KBM-7 (cell line): ENCODE measurements around the gene GP1BA.

Experiments used
- DNase-seq: peaks from one replicate; pipeline ENCODE4 v3.0.0-alpha.2; 2015
- in situ Hi-C: fragments of 300-500 bp; cut with MboI; formaldehyde crosslinking; loops from 2 replicates; pipeline ENCODE4 v1.14.3; 2020; ENCODE audit warnings: low sequenced_read_pairs, low pct_unique_long_range_greater_than_20kb, mixed read lengths

The GP1BA gene

DNA sequence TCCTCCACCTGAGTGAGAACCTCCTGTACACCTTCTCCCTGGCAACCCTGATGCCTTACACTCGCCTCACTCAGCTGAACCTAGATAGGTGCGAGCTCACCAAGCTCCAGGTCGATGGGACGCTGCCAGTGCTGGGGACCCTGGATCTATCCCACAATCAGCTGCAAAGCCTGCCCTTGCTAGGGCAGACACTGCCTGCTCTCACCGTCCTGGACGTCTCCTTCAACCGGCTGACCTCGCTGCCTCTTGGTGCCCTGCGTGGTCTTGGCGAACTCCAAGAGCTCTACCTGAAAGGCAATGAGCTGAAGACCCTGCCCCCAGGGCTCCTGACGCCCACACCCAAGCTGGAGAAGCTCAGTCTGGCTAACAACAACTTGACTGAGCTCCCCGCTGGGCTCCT lies 679 bp downstream of the GP1BA start:
- in situ Hi-C loops = no loop called here
- no peak for DNase-seq

DNA sequence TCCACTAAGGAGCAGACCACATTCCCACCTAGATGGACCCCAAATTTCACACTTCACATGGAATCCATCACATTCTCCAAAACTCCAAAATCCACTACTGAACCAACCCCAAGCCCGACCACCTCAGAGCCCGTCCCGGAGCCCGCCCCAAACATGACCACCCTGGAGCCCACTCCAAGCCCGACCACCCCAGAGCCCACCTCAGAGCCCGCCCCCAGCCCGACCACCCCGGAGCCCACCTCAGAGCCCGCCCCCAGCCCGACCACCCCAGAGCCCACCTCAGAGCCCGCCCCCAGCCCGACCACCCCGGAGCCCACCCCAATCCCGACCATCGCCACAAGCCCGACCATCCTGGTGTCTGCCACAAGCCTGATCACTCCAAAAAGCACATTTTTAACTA lies 1.6 kb downstream of the GP1BA start:
- DNase-seq = no peak
- in situ Hi-C loops = no loop called here

DNA sequence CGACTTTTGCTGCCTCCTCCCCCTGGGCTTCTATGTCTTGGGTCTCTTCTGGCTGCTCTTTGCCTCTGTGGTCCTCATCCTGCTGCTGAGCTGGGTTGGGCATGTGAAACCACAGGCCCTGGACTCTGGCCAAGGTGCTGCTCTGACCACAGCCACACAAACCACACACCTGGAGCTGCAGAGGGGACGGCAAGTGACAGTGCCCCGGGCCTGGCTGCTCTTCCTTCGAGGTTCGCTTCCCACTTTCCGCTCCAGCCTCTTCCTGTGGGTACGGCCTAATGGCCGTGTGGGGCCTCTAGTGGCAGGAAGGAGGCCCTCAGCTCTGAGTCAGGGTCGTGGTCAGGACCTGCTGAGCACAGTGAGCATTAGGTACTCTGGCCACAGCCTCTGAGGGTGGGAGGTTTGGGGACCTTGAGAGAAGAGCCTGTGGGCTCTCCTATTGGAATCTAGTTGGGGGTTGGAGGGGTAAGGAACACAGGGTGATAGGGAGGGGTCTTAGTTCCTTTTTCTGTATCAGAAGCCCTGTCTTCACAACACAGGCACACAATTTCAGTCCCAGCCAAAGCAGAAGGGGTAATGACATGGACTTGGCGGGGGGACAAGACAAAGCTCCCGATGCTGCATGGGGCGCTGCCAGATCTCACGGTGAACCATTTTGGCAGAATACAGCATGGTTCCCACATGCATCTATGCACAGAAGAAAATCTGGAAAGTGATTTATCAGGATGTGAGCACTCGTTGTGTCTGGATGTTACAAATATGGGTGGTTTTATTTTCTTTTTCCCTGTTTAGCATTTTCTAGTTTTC lies 2.3 kb downstream of the GP1BA start:
- in situ Hi-C loops = no loop called here
- peak; percentile 89 for DNase-seq

DNA sequence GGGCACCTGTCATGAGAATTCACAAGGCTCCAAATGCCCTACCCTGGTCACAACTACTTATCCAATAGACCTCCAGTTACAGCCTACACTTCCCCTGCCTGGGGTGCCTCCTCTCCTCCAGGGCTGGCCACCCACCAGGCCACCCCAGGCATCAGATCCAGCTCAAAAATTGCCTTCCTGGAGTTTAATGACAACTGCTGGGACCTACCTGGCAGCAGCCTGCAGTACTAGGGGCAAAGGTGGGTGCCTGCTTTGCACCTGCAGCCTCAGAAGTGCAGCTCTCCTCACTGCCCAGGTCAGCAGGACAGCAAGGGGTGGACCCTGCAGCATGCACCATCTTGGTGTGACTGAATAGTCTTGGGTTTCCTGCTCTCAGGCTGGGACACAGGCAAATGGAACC lies 3.6 kb downstream of the GP1BA start:
- in situ Hi-C loops = no loop called here
- DNase-seq = no peak

DNA sequence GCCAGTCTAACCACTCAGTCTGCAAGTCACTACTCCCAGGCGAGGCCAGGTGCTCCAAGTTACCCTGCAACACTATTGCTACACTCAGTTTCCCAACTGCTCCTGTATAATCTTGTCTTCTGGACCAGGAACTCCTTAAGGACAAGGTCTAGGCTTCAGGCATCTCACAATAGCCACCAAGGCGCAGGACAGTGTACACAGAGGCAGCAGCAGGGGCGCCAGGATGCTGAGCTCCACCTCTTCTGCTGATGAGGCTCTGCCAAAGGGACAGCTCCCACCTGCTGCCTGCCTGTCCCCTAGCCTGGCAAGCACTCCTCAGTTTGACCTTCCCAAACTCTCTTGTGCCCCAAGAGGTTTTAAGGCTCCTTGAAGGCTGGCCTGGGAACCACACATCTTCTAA lies 4.4 kb downstream of the GP1BA start:
- in situ Hi-C loops = no loop called here
- no peak for DNase-seq

DNA sequence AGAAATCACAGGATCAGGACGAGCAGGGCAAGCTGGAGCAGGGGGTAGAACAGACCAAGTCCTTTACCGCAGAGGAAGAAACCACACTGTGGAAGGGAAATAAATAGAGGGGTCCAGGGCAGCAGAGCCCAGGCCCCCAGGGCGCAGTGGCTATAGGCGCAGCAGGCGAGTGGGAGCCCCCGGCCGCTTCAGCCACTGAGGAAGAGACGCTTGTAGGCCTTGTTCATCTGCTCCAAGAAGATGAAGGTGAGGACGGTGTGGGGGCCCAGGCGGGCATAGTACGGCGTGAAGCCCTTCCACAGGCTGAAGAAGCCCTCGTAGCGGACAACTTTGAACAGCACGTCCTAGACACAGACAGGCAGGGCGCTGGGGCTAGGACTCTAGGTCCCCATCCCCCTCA lies 5.5 kb downstream of the GP1BA start:
- in situ Hi-C loops = no loop called here
- no peak for DNase-seq

DNA sequence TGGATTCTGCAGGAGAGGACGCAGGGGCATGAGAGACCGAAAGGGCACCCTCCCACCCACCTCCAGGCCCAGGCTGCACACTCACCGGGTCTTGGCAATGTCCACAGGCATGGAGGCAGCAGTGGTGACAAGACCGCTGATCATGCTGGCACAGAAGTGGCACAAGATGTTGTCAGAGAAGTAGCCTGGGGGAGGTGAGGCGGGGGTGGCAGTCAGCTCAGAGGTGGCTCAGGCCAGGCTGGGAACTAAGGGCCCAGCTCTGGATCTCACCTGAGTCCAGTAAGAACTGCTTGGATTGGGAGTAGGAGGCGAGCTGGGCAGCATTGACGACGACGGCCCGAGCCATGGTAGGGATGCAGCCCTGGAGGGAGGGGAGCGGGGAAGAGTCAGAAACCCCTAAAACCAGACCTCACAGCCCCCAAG lies 6.0 kb downstream of the GP1BA start:
- DNase-seq = no peak
- in situ Hi-C loops = no loop called here

DNA sequence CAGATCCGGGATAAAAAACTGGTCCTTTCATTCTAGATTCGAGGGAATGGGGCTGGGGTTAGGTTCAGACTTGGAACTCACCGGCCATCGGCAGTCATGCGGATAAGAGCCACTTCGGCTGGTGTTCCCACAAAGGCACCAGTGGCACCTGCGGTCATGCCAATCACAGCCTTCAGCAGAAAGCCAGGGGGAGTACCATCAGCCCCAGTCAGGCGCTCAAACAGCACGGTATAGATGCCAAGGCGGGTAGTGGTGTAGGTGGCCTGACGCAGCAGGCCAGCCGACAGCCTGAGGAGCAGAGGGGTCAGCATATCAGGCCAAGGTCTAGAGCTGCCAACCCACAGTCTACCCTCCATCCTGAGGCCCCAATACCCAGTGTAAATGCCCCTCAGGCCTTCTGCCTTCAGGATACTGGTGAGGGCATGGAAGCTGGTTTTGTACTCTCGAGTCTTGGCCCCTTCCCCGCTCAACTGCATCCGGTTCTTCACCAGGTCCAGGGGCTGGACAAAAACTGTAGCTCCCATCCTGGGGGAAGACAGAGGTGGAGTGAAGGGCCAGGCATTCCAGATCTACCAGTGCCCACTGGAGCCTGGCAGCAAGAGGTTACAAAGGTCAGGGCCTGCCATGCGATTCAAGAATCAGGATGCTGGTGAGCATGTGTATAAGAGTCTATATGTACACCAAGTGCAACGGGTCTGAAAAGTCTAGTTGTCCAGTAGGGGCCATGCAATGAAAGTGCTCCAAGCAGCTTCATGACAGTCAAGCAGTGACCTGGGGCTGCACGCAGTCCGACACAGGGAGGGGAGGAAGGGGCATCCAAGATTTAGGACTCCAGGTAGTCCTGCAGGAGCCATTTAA lies 6.8 kb downstream of the GP1BA start:
- in situ Hi-C loops = no loop called here
- DNase-seq = no peak

DNA sequence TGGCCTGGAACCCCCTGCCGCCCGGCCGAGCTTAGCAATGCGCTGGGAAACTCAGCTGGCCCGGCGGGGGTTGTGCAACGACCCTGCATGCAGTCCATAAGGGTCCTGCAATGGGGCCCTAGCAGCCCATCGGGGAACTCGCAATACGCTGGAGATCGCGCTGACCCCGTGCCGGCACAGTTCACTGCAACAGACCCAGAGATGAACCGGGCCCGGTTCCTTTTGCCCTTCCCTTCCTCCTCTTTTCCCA lies 7.4 kb downstream of the GP1BA start:
- in situ Hi-C loops = no loop called here
- no peak for DNase-seq

DNA sequence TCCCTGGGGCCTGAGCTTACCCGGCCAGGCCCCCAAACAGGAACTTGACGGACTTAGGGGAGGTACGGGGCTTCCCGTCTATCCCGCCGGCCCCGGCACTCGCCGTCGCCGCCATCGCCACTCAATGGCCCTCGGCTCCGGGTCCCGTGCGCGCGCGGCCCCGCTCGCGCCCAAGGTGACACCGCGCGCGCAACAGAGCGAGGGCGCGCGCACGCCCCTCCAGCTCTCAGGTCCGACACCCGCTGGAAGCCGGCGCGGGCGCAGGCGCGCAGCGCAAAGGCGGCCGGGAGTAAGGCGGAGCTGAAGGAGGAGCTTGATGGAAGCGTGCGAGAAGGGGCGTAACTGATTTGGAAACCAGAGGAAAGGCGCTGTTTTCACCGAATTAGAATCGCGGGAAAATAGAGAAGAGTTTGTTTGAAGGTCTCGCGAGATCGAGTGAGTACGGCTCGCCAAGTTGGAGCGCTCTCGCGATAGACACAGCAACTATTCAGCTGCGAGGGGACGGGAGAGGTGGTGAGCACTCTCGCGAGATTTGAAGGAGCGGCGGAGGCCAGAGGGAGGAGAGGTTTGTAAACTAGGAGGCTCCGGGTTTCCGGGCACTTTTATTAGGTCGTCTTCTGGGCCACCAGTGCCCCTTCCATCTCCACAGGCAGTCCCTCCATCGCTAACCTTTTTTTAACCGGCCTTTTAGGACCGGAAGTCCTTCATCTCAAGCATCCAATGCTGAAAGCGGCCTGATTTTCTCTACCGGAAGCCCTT lies 7.9 kb downstream of the GP1BA start, which contains the start of the genes RNF167 and SLC25A11:
TSS of gene RNF167 (plus strand) at position 473 of the 759 bp plus-strand sequence. CDS start 642 bp downstream, outside the sequence.
TSS of gene SLC25A11 (minus strand) at position 251 of the 759 bp plus-strand sequence. CDS start at position 115, 136 bp downstream.
- in situ Hi-C loops = no loop called here
- DNase-seq = peak; percentile 99

DNA sequence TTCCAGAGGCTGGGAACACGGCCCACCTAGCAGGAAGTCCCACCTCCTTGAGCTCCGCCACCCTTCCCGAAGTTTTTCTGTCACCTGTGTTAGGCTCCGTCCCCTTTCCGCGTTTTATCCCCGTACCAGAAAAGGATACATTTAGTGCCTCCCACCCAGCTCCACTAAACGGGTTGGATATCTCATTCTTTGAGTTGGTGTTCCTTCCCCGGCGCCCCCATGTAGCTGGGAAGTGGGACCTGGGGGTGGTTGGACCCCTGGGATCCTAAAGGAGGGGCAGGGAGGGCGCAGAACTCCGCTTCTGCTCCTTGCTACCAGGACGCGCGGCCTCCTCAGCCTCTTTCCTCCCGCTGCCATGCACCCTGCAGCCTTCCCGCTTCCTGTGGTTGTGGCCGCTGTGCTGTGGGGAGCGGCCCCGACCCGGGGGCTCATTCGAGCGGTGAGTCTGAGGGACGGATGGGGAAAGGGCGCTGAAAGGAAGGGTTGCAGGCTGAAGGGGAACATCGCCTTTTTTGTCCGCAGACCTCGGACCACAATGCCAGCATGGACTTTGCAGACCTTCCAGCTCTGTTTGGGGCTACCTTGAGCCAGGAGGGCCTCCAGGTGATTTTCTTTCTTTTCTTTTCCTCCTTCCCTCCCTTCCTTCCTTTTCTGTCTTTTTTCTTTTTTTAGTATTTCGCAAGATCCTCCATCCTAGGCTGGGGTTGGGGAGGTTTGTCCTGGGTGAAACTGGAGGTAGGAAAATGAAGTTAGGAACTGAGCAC lies 8.7 kb downstream of the GP1BA start:
- no peak for DNase-seq
- in situ Hi-C loops = no loop called here

DNA sequence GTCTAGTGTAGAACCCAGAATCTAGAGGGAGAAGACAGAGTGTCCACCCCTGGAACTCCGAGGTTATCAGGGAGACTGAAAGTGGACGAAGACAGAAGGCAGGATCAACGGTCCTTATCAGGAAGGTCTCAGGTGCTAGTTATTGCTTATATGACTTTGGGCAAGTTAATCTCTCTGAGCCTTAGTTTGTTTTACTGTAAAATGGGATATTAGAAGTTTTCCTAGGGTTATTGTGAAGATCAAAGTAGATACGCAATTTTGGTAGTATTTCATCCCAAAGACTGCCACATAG lies 9.2 kb downstream of the GP1BA start:
- no peak for DNase-seq
- in situ Hi-C loops = no loop called here

DNA sequence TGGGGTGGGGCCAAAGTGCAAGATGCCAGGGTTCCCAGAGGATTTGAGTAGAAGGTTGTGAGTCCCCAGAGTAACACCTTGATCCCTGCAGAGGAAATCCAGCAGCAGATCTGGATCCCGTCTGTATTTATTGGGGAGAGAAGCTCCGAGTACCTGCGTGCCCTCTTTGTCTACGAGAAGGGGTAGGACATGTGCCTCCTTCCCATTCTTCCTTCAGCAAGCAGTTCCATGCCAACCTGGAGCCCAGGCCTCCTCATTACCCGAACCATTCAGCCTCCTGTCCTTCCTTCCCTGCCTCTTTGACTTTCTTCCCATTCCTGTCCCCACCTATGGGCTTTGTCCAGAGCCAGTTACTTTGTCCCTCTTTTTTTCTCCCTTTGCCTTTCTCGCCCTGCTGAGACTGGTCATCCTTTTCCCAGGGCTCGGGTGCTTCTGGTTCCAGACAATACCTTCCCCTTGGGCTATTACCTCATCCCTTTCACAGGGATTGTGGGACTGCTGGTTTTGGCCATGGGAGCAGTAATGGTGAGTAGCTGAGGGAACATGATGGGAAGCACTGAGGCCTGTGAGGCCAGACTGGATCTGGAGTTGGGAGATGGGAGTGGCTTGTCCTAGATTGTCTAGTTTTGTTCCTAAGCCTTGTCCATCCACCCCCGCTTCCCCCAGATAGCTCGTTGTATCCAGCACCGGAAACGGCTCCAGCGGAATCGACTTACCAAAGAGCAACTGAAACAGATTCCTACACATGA lies 10.9 kb downstream of the GP1BA start:
- in situ Hi-C loops = no loop called here
- DNase-seq = no peak

DNA sequence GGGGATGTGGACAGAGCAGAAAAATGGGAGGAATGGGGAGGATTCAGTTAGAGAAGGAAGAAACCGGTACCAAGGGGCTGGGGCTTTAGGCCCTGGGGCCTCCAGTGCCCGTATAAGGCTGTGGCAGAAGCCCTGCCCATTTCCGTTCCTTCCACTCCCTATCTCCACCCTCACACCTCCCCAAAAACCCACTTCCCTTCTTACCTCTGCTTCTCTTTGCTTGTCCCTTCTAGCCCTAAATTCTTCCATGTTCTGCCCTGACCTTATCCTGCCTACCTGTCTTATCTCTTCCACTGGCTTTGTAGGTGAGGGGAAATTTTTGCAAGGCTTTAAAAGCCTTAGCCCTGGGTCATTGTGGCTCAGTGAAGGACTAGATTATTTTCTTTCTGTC lies 12.1 kb downstream of the GP1BA start:
- DNase-seq = peak; percentile 89
- in situ Hi-C loops = no loop called here

DNA sequence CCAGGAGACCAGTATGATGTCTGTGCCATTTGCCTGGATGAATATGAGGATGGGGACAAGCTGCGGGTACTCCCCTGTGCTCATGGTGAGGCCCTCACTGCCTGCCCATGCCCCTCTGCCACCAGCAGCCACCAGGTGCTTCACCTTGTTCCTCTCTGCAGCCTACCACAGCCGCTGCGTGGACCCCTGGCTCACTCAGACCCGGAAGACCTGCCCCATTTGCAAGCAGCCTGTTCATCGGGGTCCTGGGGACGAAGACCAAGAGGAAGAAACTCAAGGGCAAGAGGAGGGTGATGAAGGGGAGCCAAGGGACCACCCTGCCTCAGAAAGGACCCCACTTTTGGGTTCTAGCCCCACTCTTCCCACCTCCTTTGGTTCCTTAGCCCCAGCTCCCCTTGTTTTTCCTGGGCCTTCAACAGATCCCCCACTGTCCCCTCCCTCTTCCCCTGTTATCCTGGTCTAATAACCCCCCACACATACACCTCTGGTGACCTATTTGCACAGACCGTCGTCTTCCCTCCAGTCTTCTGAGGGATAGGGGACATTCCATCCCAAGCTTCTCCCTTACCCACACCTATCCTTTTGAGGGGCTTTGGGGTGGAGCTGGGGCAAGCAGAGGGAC lies 12.6 kb downstream of the GP1BA start:
- no peak for DNase-seq
- in situ Hi-C loops = no loop called here

DNA sequence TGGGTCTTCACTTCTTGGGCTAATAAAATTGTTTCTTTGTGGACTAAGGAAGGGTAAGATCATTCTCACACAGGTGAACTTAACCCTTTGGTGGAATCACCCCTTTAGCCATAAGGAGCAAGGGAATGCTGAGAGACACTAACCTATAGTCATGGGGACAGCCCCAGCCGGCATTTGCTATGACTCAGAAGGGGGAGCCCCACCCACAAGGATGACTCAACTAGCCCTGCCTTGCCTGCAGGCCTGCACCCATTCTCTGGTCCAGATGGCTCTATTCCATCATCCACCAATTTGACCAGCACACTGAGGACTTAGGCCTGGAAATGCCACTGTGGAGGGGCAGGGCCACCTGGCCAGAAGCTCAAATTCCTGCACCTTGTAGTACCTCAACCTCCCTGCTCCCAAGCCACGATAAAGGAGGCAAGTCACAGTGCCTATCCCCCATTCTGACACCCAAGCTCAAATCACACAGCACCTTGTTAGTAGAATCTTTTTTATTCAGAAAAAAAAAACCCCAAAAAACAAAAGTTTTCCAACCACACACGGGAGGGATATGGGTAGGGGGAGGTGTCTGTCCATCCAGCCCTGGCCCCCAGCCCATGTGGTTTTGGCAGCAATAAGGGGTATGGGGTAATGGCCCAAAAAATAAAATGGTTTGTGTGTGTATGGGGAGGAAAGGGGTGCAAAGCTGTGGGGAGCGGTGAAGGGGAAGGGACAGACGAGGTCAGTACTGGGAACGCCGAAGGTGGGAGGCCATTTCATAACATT lies 13.3 kb downstream of the GP1BA start:
- in situ Hi-C loops = no loop called here
- no peak for DNase-seq

DNA sequence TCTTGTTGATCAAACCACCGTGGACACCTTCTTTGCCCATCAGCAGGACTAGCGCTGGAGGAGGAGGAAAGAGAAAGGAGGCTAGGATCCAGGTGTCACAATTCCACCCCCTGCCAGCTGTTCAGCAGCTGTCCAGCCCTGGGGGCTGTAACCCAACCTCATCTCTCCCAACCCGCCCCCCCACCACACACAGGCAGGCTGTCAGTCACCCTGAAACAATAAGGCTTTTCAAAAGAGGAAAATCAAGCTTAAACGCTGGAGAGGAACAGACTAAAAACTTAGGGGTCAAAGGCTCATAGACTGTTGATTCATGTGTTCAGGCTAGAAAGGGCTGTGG lies 13.8 kb downstream of the GP1BA start:
- no peak for DNase-seq
- in situ Hi-C loops = no loop called here
